Activated naive CD4-positive, alpha-beta T cell treated with anti-CD3 and anti-CD28 coated beads for 36 hours (primary cell): ENCODE results near the gene WDR64. TPM values are rescaled to one million over a fixed set of nuclear protein-coding genes. Genes with fewer than 3 reads are reported as not detected.
A peak's percentile ranks its signal among the peaks of the same experiment; 100 is the strongest.
"Not testable (repeated sequence)": the region's sequence is repeated elsewhere in the genome, so short reads cannot be mapped to it uniquely, and the experiment has no call there.

Experiments used
- CTCF ChIA-PET: fragments of 350-600 bp; sonication (Branson Sonifier 250); formaldehyde crosslinking; loops from one replicate; lab custom pipeline; 2021; ENCODE audit warnings: antibody characterized with exemption; lab: Charles Lee
- DNase-seq: peaks from one replicate; pipeline ENCODE4 v3.0.0-alpha.2; 2020
- H3K27ac Mint-ChIP-seq: one replicate; pipeline ENCODE4 v1.8.0; 2021; ENCODE audit warnings: mild to moderate bottlenecking, mixed read lengths
- H3K27me3 Mint-ChIP-seq: one replicate; pipeline ENCODE4 v1.8.0; 2021; ENCODE audit warnings: low read depth, mixed read lengths
- H3K36me3 Mint-ChIP-seq: one replicate; pipeline ENCODE4 v1.8.0; 2021; ENCODE audit warnings: low read depth, mixed read lengths
- H3K4me1 Mint-ChIP-seq: one replicate; pipeline ENCODE4 v1.8.0; 2021; ENCODE audit warnings: low read depth, mixed read lengths
- H3K4me3 Mint-ChIP-seq: one replicate; pipeline ENCODE4 v1.8.0; 2021; ENCODE audit warnings: mild to moderate bottlenecking, moderate library complexity, mixed read lengths
- H3K9me3 Mint-ChIP-seq: one replicate; pipeline ENCODE4 v1.8.0; 2021; ENCODE audit warnings: mixed read lengths
- intact Hi-C: fragments of 100-400 bp; cut with micrococcal nuclease; formaldehyde crosslinking; loops from one replicate; pipeline ENCODE4 v1.15.1; 2023
- total RNA-seq, 2 experiments: library from RNA; stranded (reverse); gene quantifications; one replicate each; pipeline ENCODE4 v1.2.3, GENCODE V29; 2021

Gene WDR64
- total RNA-seq, 2 experiments from 2014 or later = not detected

- Mint-ChIP-seq H3K27me3 (peaks cover 2% of the 10 kb centered on the region), H3K4me1 (no peaks in the 10 kb centered on the region), H3K9me3 (no peaks in the 10 kb centered on the region), H3K36me3 (no peaks in the 10 kb centered on the region), H3K4me3 (no peak overlapping the region), H3K27ac (no peak overlapping the region)
- intact Hi-C loops = no loop called here
- DNase-seq = no peak
- CTCF ChIA-PET = interaction anchor here (0.6 kb wide), 1 partner anchor 199 kb away, joined by 3 read pairs; no protein-coding TSS in a partner anchor
These were observed 43.4 kb downstream of the WDR64 start for GRCh38 chr1:241695246-241696171.

- Mint-ChIP-seq H3K4me3 (no peak overlapping the region), H3K9me3 (no peaks in the 10 kb centered on the region), H3K27me3 (peaks cover 2% of the 10 kb centered on the region), H3K27ac (no peak overlapping the region), H3K36me3 (no peaks in the 10 kb centered on the region), H3K4me1 (no peaks in the 10 kb centered on the region)
- intact Hi-C loops = no loop called here
- no peak for DNase-seq
- CTCF ChIA-PET = interaction anchor here (0.6 kb wide), 1 partner anchor 198 kb away, joined by 3 read pairs; no protein-coding TSS in a partner anchor
These were observed 44.2 kb downstream of the WDR64 start for GRCh38 chr1:241696172-241696814.

GRCh38 chr1:241696815-241697639 is 44.9 kb downstream of the WDR64 start:
- CTCF ChIA-PET = no interaction called here
- no peak for DNase-seq
- H3K9me3 Mint-ChIP-seq = no peaks in the 10 kb centered on the region
- peaks cover 2% of the 10 kb centered on the region for H3K27me3 Mint-ChIP-seq
- no peak overlapping the region for H3K4me3 Mint-ChIP-seq
- no peaks in the 10 kb centered on the region for H3K36me3 Mint-ChIP-seq
- H3K27ac Mint-ChIP-seq = no peak overlapping the region
- H3K4me1 Mint-ChIP-seq = no peaks in the 10 kb centered on the region
- intact Hi-C loops = no loop called here

- H3K4me1 Mint-ChIP-seq = no peaks in the 10 kb centered on the region
- no peak overlapping the region for H3K27ac Mint-ChIP-seq
- peaks cover 2% of the 10 kb centered on the region for H3K27me3 Mint-ChIP-seq
- DNase-seq = no peak
- CTCF ChIA-PET = no interaction called here
- H3K4me3 Mint-ChIP-seq = no peak overlapping the region
- H3K36me3 Mint-ChIP-seq = no peaks in the 10 kb centered on the region
- intact Hi-C loops = no loop called here
- H3K9me3 Mint-ChIP-seq = no peaks in the 10 kb centered on the region
These were observed 45.5 kb downstream of the WDR64 start for GRCh38 chr1:241697640-241698018.

- intact Hi-C loops = no loop called here
- no peak for DNase-seq
- Mint-ChIP-seq H3K9me3 (no peaks in the 10 kb centered on the region), H3K27ac (no peak overlapping the region), H3K36me3 (no peaks in the 10 kb centered on the region), H3K4me3 (no peak overlapping the region), H3K27me3 (no peaks in the 10 kb centered on the region), H3K4me1 (no peaks in the 10 kb centered on the region)
- CTCF ChIA-PET = no interaction called here
These were observed 46.1 kb downstream of the WDR64 start for GRCh38 chr1:241698177-241698576.

- CTCF ChIA-PET = interaction anchor here (0.6 kb wide), 1 partner anchor 186 kb away, joined by 3 read pairs; no protein-coding TSS in a partner anchor
- intact Hi-C loops = no loop called here
- Mint-ChIP-seq H3K4me1 (peaks cover 6% of the 10 kb centered on the region), H3K4me3 (no peak overlapping the region), H3K27ac (no peak overlapping the region), H3K27me3 (no peaks in the 10 kb centered on the region), H3K36me3 (no peaks in the 10 kb centered on the region), H3K9me3 (no peaks in the 10 kb centered on the region)
- DNase-seq = no peak
These were observed 49.6 kb downstream of the WDR64 start for GRCh38 chr1:241701483-241702295.

- Mint-ChIP-seq H3K36me3 (no peaks in the 10 kb centered on the region), H3K27me3 (no peaks in the 10 kb centered on the region), H3K27ac (no peak overlapping the region), H3K4me3 (no peak overlapping the region), H3K9me3 (no peaks in the 10 kb centered on the region), H3K4me1 (peaks cover 16% of the 10 kb centered on the region)
- intact Hi-C loops = no loop called here
- DNase-seq = no peak
- CTCF ChIA-PET = no interaction called here
These were observed 50.6 kb downstream of the WDR64 start for GRCh38 chr1:241702442-241703373.

- H3K9me3 Mint-ChIP-seq, DNase-seq, intact Hi-C loops, H3K4me3 Mint-ChIP-seq, H3K36me3 Mint-ChIP-seq, H3K27ac Mint-ChIP-seq, CTCF ChIA-PET, H3K27me3 Mint-ChIP-seq: not testable (repeated sequence)
- peaks cover 16% of the 10 kb centered on the region for H3K4me1 Mint-ChIP-seq
These were observed 51.7 kb downstream of the WDR64 start for GRCh38 chr1:241703739-241704138.

- peak; percentile 17 for DNase-seq
- CTCF ChIA-PET = interaction anchor here (1.3 kb wide), 1 partner anchor 38 kb away, joined by 3 read pairs; no protein-coding TSS in a partner anchor
- Mint-ChIP-seq H3K27me3 (no peaks in the 10 kb centered on the region), H3K9me3 (no peaks in the 10 kb centered on the region), H3K36me3 (no peaks in the 10 kb centered on the region), H3K27ac (no peak overlapping the region), H3K4me3 (no peak overlapping the region), H3K4me1 (peaks cover 16% of the 10 kb centered on the region)
- intact Hi-C loops = loop anchor here (1.0 kb wide), 1 partner anchor 29 kb away; no protein-coding TSS in a partner anchor
These were observed 54.2 kb downstream of the WDR64 start for GRCh38 chr1:241706257-241706656.

GRCh38 chr1:241706967-241707366 is 54.9 kb downstream of the WDR64 start:
- peak; percentile 9 for DNase-seq
- CTCF ChIA-PET = interaction anchor here (1.3 kb wide), 1 partner anchor 38 kb away, joined by 3 read pairs; no protein-coding TSS in a partner anchor
- H3K4me3 Mint-ChIP-seq = no peak overlapping the region
- H3K9me3 Mint-ChIP-seq = no peaks in the 10 kb centered on the region
- peaks cover 16% of the 10 kb centered on the region for H3K4me1 Mint-ChIP-seq
- no peaks in the 10 kb centered on the region for H3K36me3 Mint-ChIP-seq
- no peaks in the 10 kb centered on the region for H3K27me3 Mint-ChIP-seq
- intact Hi-C loops = loop anchor here (1.0 kb wide), 1 partner anchor 30 kb away; no protein-coding TSS in a partner anchor
- H3K27ac Mint-ChIP-seq = no peak overlapping the region
